GM08714 (cell line): ENCODE data around the gene ZNF500.

Source experiments
- H3K4me3 ChIP-seq: fragments of 200-500 bp; sonication (Bioruptor generic); 2 replicates; pipeline ENCODE4 v1.5.1; 2014; ENCODE audit warnings: mild to moderate bottlenecking, low read length, inconsistent platforms
- ZNF274 ChIP-seq: IDR thresholded peaks from 2 replicates; pipeline ENCODE4 v1.6.1; 2012; ENCODE audit warnings: mild to moderate bottlenecking, low read depth, low read length

ZNF500 gene

GRCh38 chr16:4801051-4801961 lies 34.3 kb upstream of the ZNF500 start:
- no peak for TF ChIP-seq ZNF274
- peak overlapping the region; percentile 57; the same call in 1 of the 2 replicates for H3K4me3 ChIP-seq

GRCh38 chr16:4800290-4801041 lies 33.5 kb upstream of the ZNF500 start:
- peak overlapping the region; percentile 29; the same call in 1 of the 2 replicates for H3K4me3 ChIP-seq
- TF ChIP-seq ZNF274: no peak

GRCh38 chr16:4799171-4799855 lies 32.4 kb upstream of the ZNF500 start:
- no peak for TF ChIP-seq ZNF274
- H3K4me3 ChIP-seq: no peak overlapping the region

GRCh38 chr16:4798456-4798855 lies 31.5 kb upstream of the ZNF500 start:
- no peak for TF ChIP-seq ZNF274
- no peak overlapping the region for H3K4me3 ChIP-seq

- no peak for TF ChIP-seq ZNF274
- H3K4me3 ChIP-seq: no peak overlapping the region
Observed at GRCh38 chr16:4797805-4798252, 30.9 kb upstream of the ZNF500 start.

GRCh38 chr16:4796982-4797804 lies 30.2 kb upstream of the ZNF500 start:
- no peak for TF ChIP-seq ZNF274
- H3K4me3 ChIP-seq: no peak overlapping the region

GRCh38 chr16:4795828-4796572 lies 29.0 kb upstream of the ZNF500 start:
- TF ChIP-seq ZNF274: no peak

GRCh38 chr16:4795181-4795827 lies 28.3 kb upstream of the ZNF500 start, which contains the start of gene SMIM22:
TSS of gene SMIM22 (plus strand) at chr16:4795369. CDS start at chr16:4795735, 366 bp downstream.
- H3K4me3 ChIP-seq: no peak within 1 kb of the TSS
- TF ChIP-seq ZNF274: no peak

More at GRCh38 chr16:4795828-4796572, 29.0 kb upstream of the ZNF500 start:
- no peak overlapping the region for H3K4me3 ChIP-seq

- H3K4me3 ChIP-seq: no peak overlapping the region
- no peak for TF ChIP-seq ZNF274
Observed at GRCh38 chr16:4792951-4793513, 26.1 kb upstream of the ZNF500 start.

GRCh38 chr16:4790871-4791270 lies 23.9 kb upstream of the ZNF500 start:
- H3K4me3 ChIP-seq: no peak overlapping the region
- no peak for TF ChIP-seq ZNF274

- H3K4me3 ChIP-seq: no peak overlapping the region
- TF ChIP-seq ZNF274: no peak
Observed at GRCh38 chr16:4790261-4790660, 23.3 kb upstream of the ZNF500 start.

GRCh38 chr16:4788910-4789309 lies 21.9 kb upstream of the ZNF500 start:
- H3K4me3 ChIP-seq: no peak overlapping the region
- TF ChIP-seq ZNF274: no peak
